Ishikawa (cell line): ENCODE measurements around the gene ERVW-1.
A peak's percentile ranks its signal among the peaks of the same experiment; 100 is the strongest.

Source experiments
- CEBPB ChIP-seq: IDR thresholded peaks from 2 replicates; pipeline ENCODE4 v1.6.1; 2012
- CREB1 ChIP-seq: IDR thresholded peaks from 2 replicates; pipeline ENCODE4 v1.6.1; 2012; ENCODE audit warnings: low read depth
- EGR1 ChIP-seq: IDR thresholded peaks from 2 replicates; pipeline ENCODE4 v1.6.1; 2012
- FOXM1 ChIP-seq: IDR thresholded peaks from 2 replicates; pipeline ENCODE4 v1.6.1; 2012; ENCODE audit warnings: low read depth, borderline replicate concordance
- NFIC ChIP-seq: IDR thresholded peaks from 2 replicates; pipeline ENCODE4 v1.6.1; 2012
- TAF1 ChIP-seq: IDR thresholded peaks from 2 replicates; pipeline ENCODE4 v1.6.1; 2012; ENCODE audit warnings: low read depth, mild to moderate bottlenecking
- TCF12 ChIP-seq: IDR thresholded peaks from 2 replicates; pipeline ENCODE4 v1.6.1; 2012; ENCODE audit warnings: low read depth
- YY1 ChIP-seq: IDR thresholded peaks from 2 replicates; pipeline ENCODE4 v1.6.1; 2012; ENCODE audit warnings: low read depth
- ZBTB7A ChIP-seq: IDR thresholded peaks from 2 replicates; pipeline ENCODE4 v1.6.1; 2012; ENCODE audit warnings: low read depth
- TF ChIP-seq, protein P1 (sequence below): IDR thresholded peaks from 2 replicates; pipeline ENCODE4 v1.6.1; 2012
- TF ChIP-seq, protein P2 (sequence below): IDR thresholded peaks from 2 replicates; pipeline ENCODE4 v1.6.1; 2012; ENCODE audit warnings: low read depth, mild to moderate bottlenecking
- TF ChIP-seq, protein P3 (sequence below): IDR thresholded peaks from 2 replicates; pipeline ENCODE4 v1.6.1; 2012

Gene ERVW-1

DNA sequence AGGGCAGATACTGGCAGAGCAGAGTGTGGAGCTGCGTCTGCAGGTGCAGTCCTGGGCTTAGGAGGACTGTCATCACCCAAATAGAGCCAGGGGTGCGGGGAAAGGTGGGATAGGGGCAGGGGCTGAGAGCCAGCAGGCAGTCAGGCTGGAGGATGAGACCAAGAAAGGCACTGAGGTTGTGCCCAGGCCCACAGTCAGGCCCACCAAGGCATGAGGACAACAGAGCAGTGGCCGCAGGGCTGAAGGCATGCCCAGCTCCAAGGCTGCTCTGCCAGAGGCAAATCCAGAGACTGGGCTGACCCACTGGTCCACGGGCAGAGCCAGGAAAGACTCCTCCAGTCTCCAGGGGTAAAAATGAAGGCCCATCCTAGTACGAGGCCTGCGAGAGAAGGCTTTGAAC, 54.8 kb downstream of the ERVW-1 start:
- TF ChIP-seq, protein P1, sequence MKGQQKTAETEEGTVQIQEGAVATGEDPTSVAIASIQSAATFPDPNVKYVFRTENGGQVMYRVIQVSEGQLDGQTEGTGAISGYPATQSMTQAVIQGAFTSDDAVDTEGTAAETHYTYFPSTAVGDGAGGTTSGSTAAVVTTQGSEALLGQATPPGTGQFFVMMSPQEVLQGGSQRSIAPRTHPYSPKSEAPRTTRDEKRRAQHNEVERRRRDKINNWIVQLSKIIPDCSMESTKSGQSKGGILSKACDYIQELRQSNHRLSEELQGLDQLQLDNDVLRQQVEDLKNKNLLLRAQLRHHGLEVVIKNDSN = no peak
- TF ChIP-seq YY1 = no peak
- no peak for TF ChIP-seq TCF12
- TF ChIP-seq, protein P2, sequence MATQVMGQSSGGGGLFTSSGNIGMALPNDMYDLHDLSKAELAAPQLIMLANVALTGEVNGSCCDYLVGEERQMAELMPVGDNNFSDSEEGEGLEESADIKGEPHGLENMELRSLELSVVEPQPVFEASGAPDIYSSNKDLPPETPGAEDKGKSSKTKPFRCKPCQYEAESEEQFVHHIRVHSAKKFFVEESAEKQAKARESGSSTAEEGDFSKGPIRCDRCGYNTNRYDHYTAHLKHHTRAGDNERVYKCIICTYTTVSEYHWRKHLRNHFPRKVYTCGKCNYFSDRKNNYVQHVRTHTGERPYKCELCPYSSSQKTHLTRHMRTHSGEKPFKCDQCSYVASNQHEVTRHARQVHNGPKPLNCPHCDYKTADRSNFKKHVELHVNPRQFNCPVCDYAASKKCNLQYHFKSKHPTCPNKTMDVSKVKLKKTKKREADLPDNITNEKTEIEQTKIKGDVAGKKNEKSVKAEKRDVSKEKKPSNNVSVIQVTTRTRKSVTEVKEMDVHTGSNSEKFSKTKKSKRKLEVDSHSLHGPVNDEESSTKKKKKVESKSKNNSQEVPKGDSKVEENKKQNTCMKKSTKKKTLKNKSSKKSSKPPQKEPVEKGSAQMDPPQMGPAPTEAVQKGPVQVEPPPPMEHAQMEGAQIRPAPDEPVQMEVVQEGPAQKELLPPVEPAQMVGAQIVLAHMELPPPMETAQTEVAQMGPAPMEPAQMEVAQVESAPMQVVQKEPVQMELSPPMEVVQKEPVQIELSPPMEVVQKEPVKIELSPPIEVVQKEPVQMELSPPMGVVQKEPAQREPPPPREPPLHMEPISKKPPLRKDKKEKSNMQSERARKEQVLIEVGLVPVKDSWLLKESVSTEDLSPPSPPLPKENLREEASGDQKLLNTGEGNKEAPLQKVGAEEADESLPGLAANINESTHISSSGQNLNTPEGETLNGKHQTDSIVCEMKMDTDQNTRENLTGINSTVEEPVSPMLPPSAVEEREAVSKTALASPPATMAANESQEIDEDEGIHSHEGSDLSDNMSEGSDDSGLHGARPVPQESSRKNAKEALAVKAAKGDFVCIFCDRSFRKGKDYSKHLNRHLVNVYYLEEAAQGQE = no peak
- TF ChIP-seq TAF1 = no peak
- no peak for TF ChIP-seq FOXM1
- no peak for TF ChIP-seq ZBTB7A
- no peak for TF ChIP-seq CREB1
- no peak for TF ChIP-seq EGR1
- no peak for TF ChIP-seq CEBPB
- TF ChIP-seq, protein P3, sequence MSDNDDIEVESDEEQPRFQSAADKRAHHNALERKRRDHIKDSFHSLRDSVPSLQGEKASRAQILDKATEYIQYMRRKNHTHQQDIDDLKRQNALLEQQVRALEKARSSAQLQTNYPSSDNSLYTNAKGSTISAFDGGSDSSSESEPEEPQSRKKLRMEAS = no peak

DNA sequence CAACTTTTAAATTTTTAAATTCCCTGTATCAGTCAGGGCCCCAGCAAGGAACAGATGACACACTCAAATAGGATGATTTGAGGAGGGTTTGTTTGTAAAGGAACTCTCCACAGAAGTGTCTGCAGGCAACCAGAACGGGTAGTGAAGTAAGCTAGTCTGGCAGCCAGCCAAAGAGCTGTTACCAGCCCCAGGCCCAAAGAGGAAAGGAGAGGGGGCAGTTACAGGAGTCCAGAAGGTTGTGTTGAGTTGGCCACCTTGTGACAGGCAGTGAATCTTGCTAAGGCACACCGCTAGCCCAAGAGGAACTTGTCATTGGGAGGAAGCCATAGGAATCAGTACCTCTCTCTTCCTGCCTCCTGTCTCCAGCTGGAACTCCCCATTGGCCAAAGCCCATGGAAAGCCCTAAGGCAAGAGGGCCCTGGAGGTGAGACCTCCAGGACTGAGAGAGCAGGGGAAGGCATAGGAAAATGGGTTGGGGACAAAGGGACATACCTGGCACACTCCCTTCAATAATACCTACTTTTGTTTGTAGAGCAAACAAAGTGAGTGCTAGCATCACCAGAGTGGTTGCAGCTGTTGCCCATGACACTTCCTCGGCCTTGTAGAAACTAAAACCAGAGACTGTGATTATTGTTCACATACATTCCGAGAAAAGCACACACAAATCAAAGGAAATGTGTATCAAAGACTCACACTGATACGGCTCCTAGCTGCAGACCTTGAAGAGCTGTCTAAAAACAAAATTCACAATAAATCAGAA, 55.9 kb downstream of the ERVW-1 start:
- peak; percentile 53 for TF ChIP-seq NFIC
- TF ChIP-seq, protein P2 = no peak
